GM12891 (cell line): ENCODE results near the gene IQCK.

Experiments used
- POLR2A ChIP-seq: IDR thresholded peaks from 2 replicates; pipeline ENCODE4 v1.6.1; 2011; ENCODE audit warnings: low read depth, low read length, control low read depth
- POLR2AphosphoS5 ChIP-seq: IDR thresholded peaks from 2 replicates; pipeline ENCODE4 v1.6.1; 2011; ENCODE audit warnings: low read depth, low read length, control low read depth
- POU2F2 ChIP-seq: IDR thresholded peaks from 2 replicates; pipeline ENCODE4 v1.6.1; 2011; ENCODE audit warnings: low read depth, mild to moderate bottlenecking, control low read depth, low read length, moderate library complexity
- TAF1 ChIP-seq: IDR thresholded peaks from 2 replicates; pipeline ENCODE4 v1.6.1; 2011; ENCODE audit warnings: low read depth, low read length, control low read depth

DNA sequence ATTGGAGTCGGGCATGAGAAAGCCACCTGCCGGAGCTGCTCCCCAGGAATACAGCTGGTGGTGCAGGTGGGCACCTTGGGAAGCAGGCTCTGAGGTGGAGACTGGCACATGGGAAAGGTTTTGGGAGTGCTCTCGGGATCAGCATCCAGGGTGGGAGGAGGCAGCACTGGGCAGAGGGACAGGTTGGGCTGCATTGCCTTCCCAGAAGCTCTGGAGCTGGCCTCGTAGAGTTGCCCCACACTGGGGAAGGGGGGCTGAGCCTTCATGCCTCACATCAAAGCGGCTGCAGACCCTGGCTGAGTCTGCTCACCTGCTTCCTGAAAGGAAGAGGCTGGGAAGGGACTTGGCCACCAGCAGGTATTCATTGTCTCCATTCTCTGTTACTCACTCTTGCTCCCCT, 180.1 kb downstream of the IQCK start:
- TF ChIP-seq TAF1 = no peak
- TF ChIP-seq POLR2A = no peak
- TF ChIP-seq POLR2AphosphoS5 = no peak
- TF ChIP-seq POU2F2 = no peak
